IMR-90 (cell line): ENCODE results near the gene PRTFDC1. TPM values are rescaled to one million over a fixed set of nuclear protein-coding genes. Genes with fewer than 3 reads are reported as not detected.

Experiments used
- ATAC-seq: fragments of 200-7000 bp; cut with Tn5 transposase; 2 replicates; pipeline ENCODE4 v1.9.1; 2020; ENCODE audit warnings: low read depth, mild to moderate bottlenecking, moderate library complexity
- BruUV-seq: library from RNA; stranded (reverse); fragments of 400-500 nt; replicated peaks from 2 replicates; lab custom pipeline; 2021; lab: Mats Ljungman, UMichigan
- CTCF ChIA-PET: fragments of 300-600 bp; formaldehyde crosslinking; extraction: SDS; loops from one replicate; lab custom pipeline; 2021; ENCODE audit warnings: antibody characterized with exemption; lab: Yijun Ruan, JAX
- POLR2A ChIA-PET: fragments of 300-600 bp; sonication (Branson Sonifier 250); formaldehyde crosslinking; loops from one replicate; lab custom pipeline; 2022; ENCODE audit warnings: antibody characterized with exemption; ENCODE audit not compliant: unreplicated experiment; lab: Charles Lee
- DNase-seq: peaks from one replicate; pipeline ENCODE4 v3.0.0; 2013
- H2AFZ ChIP-seq: replicated peaks from 2 replicates; pipeline ENCODE3; 2013; ENCODE audit warnings: low read length, mild to moderate bottlenecking; ENCODE audit not compliant: poor library complexity
- H2AK5ac ChIP-seq: 2 replicates; pipeline ENCODE4 v1.6.1; 2013; ENCODE audit warnings: low read depth, low read length, inconsistent platforms
- H2AK9ac ChIP-seq: replicated peaks from 2 replicates; pipeline ENCODE3; 2013; ENCODE audit warnings: mild to moderate bottlenecking, low read depth, low read length, moderate library complexity; ENCODE audit not compliant: poor library complexity
- H2BK120ac ChIP-seq: 2 replicates; pipeline ENCODE4 v1.6.1; 2013; ENCODE audit warnings: low read depth, low read length, inconsistent platforms
- H2BK15ac ChIP-seq: 3 replicates; pipeline ENCODE4 v1.6.1; 2013; ENCODE audit warnings: low read depth, low read length, inconsistent platforms
- H2BK20ac ChIP-seq: 2 replicates; pipeline ENCODE4 v1.6.1; 2013; ENCODE audit warnings: low read depth, mild to moderate bottlenecking, inconsistent platforms, low read length, moderate library complexity
- H2BK5ac ChIP-seq: 2 replicates; pipeline ENCODE4 v1.6.1; 2013; ENCODE audit warnings: mild to moderate bottlenecking, low read depth, low read length, inconsistent platforms; ENCODE audit not compliant: poor library complexity, severe bottlenecking
- H3K14ac ChIP-seq: replicated peaks from 2 replicates; pipeline ENCODE4 v1.6.1; 2013; ENCODE audit warnings: low read depth, low read length, inconsistent platforms
- H3K18ac ChIP-seq: 2 replicates; pipeline ENCODE4 v1.6.1; 2013; ENCODE audit warnings: low read depth, low read length, control low read depth
- H3K23ac ChIP-seq: 2 replicates; pipeline ENCODE4 v1.6.1; 2013; ENCODE audit warnings: low read depth, low read length, inconsistent platforms
- H3K27ac ChIP-seq: 2 replicates; pipeline ENCODE4 v1.5.1; 2013; ENCODE audit warnings: mild to moderate bottlenecking, control low read depth, low read length; ENCODE audit not compliant: insufficient read depth
- H3K27me3 ChIP-seq: 2 replicates; pipeline ENCODE4 v1.6.1; 2013; ENCODE audit warnings: low read length; ENCODE audit not compliant: control insufficient read depth, insufficient read depth
- H3K36me3 ChIP-seq: 2 replicates; pipeline ENCODE4 v1.6.1; 2013; ENCODE audit warnings: low read length, mixed read lengths; ENCODE audit not compliant: control insufficient read depth, insufficient read depth
- H3K4ac ChIP-seq: 2 replicates; pipeline ENCODE4 v1.6.1; 2013; ENCODE audit warnings: low read depth, low read length, inconsistent platforms
- H3K4me1 ChIP-seq: 2 replicates; pipeline ENCODE4 v1.6.1; 2013; ENCODE audit warnings: low read length, mixed read lengths; ENCODE audit not compliant: control insufficient read depth, insufficient read depth
- H3K4me2 ChIP-seq: 2 replicates; pipeline ENCODE4 v1.6.1; 2013; ENCODE audit warnings: low read depth, mild to moderate bottlenecking, control low read depth, low read length, moderate library complexity
- H3K4me3 ChIP-seq: 2 replicates; pipeline ENCODE4 v1.5.1; 2013; ENCODE audit warnings: low read depth, mild to moderate bottlenecking, control low read depth, low read length, moderate library complexity; ENCODE audit not compliant: insufficient read depth
- H3K56ac ChIP-seq: 2 replicates; pipeline ENCODE4 v1.6.1; 2013; ENCODE audit warnings: low read length, inconsistent platforms; ENCODE audit not compliant: insufficient read depth; ENCODE audit errors: extremely low read depth
- H3K79me1 ChIP-seq, 2 experiments: 2 replicates each; pipeline ENCODE4 v1.6.1; 2013; ENCODE audit warnings: low read length in 2 of 2, inconsistent platforms in 1 of 2, low read depth in 1 of 2
- H3K9ac ChIP-seq: 2 replicates; pipeline ENCODE4 v1.6.1; 2013; ENCODE audit warnings: low read depth, low read length, control low read depth
- H3K9me1 ChIP-seq: 2 replicates; pipeline ENCODE4 v1.6.1; 2013; ENCODE audit warnings: low read length, inconsistent platforms; ENCODE audit not compliant: insufficient read depth
- H3K9me3 ChIP-seq: 2 replicates; pipeline ENCODE4 v1.6.1; 2013; ENCODE audit warnings: low read length; ENCODE audit not compliant: control insufficient read depth, insufficient read depth
- H4K20me1 ChIP-seq: 2 replicates; pipeline ENCODE4 v1.6.1; 2013; ENCODE audit warnings: low read length, inconsistent platforms; ENCODE audit not compliant: insufficient read depth
- H4K5ac ChIP-seq: 2 replicates; pipeline ENCODE4 v1.6.1; 2013; ENCODE audit warnings: mild to moderate bottlenecking, low read depth, low read length, control low read depth
- H4K8ac ChIP-seq, 2 experiments: 2 replicates each; pipeline ENCODE4 v1.6.1; 2013; ENCODE audit warnings: low read depth in 2 of 2, low read length in 2 of 2, control low read depth in 1 of 2, inconsistent platforms in 1 of 2
- H4K91ac ChIP-seq: 2 replicates; pipeline ENCODE4 v1.6.1; 2013; ENCODE audit warnings: low read depth, low read length, inconsistent platforms; ENCODE audit not compliant: insufficient read depth
- CEBPB ChIP-seq: IDR thresholded peaks from 2 replicates; pipeline ENCODE4 v1.6.1; 2012; ENCODE audit warnings: low read depth, low read length, improper control_type of control experiment
- FOS ChIP-seq: fragments of 150-350 bp; IDR thresholded peaks from 2 replicates; pipeline ENCODE4 v1.6.1; 2016; ENCODE audit warnings: low read depth, low read length
- MAZ ChIP-seq: IDR thresholded peaks from 2 replicates; pipeline ENCODE4 v1.6.1; 2012; ENCODE audit warnings: low read depth, mild to moderate bottlenecking, low read length, improper control_type of control experiment, moderate library complexity, borderline replicate concordance
- RAD21 ChIP-seq: IDR thresholded peaks from 2 replicates; pipeline ENCODE4 v1.6.1; 2012; ENCODE audit warnings: low read length, improper control_type of control experiment
- WGBS, 2 experiments: methylation state at CpG; one replicate each; pipeline versions ENCODE4 v1.1.5 to v1.1.7; 2013; ENCODE audit warnings: missing lambda C conversion rate in 2 of 2; ENCODE audit not compliant: insufficient read length in 1 of 2; ENCODE audit errors: extremely low coverage in 2 of 2; 5-methylcytosine and 5-hydroxymethylcytosine counted together
- dilution Hi-C: fragments of 300-500 bp; cut with HindIII; formaldehyde crosslinking; loops from one replicate; pipeline ENCODE4 v1.14.3; 2018; ENCODE audit warnings: low sequenced_read_pairs; ENCODE audit not compliant: unreplicated experiment
- in situ Hi-C: fragments of 300-500 bp; cut with MboI; formaldehyde crosslinking; loops from 3 replicates; pipeline ENCODE4 v1.14.3; 2019; ENCODE audit warnings: low sequenced_read_pairs, inconsistent platforms, mixed read lengths
- intact Hi-C: fragments of 100-400 bp; cut with micrococcal nuclease; formaldehyde crosslinking; loops from 2 replicates; pipeline ENCODE4 v1.10.0; 2022
- polyA plus RNA-seq, 3 experiments: library from polyadenylated mRNA; depleted of rRNA; stranded (reverse); fragments of >200 nt; gene quantifications; 2 replicates each; pipeline ENCODE4 v1.2.3, GENCODE V29; 2012; ENCODE audit warnings: low replicate concordance in 1 of 3
- total RNA-seq: library from RNA; depleted of rRNA; stranded (reverse); fragments of >200 nt; gene quantifications from 2 replicates; pipeline ENCODE4 v1.2.3, GENCODE V29; 2012

Gene PRTFDC1
- total and polyA plus RNA-seq, 2 of the 4 experiments (the other 2 are of a cell fraction): 12.3 to 17.9 TPM

DNA sequence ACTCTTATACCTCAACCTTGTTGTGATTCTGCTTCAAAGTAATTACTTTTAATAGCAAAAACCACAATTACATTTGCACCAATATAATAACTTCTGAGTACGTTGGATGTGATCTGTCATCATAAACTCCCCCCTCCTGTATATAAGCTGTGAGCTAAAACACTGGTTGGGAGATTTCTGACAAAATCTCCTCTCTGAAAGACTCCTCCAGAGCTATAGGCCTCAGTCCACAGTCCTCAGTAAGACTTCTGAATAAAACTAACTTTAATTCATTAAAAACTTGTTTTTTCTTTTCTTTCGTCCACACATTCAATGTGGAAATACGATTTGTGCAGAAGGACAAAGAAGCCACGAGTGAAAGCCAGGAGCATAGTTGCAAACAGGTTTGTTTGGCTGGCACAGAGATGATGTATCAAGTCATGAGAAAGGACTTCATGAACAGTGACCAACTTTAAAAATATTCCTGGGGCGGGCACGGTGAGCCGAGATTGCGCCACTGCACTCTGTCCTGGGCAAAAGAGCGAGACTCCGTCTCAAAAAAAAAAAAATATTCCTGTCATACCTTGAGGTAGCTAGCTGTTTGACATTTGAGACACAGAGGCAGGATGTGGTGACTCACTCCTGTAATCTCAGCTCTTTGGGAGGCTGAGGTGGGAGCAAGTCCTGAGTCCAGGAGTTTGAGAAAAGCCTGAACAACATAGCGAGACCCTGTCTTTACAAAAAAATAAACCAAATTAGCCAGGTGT is 137.7 kb downstream of the PRTFDC1 start:
- Histone ChIP-seq H2BK15ac (peak overlapping the region; percentile 47; the same call in 1 of the 3 replicates), H2BK20ac (peak overlapping the region; percentile 52; the same call in 1 of the 2 replicates), H3K4ac (no peak overlapping the region; the same call in 1 of the 2 replicates), H2BK5ac (no peak overlapping the region), H2AFZ (no peak overlapping the region), H2AK5ac (peak overlapping the region; percentile 73), H3K9me3 (no peaks in the 10 kb centered on the region), H3K4me3 (no peak overlapping the region), H3K4me2 (no peak overlapping the region), H3K18ac (no peak overlapping the region), H4K91ac (no peak overlapping the region; the same call in 1 of the 2 replicates), H3K27ac (no peak overlapping the region; the same call in 1 of the 2 replicates), H4K8ac (peak overlapping the region in 1 of 2 experiments; percentile 52; a peak in 1 of 4 replicates), H3K4me1 (no peaks in the 10 kb centered on the region), H3K79me1 (no peaks in the 10 kb centered on the region), H3K14ac (no peak overlapping the region), H3K23ac (no peak overlapping the region), H3K9ac (no peak overlapping the region), H2BK120ac (peak overlapping the region; percentile 5; the same call in 1 of the 2 replicates), H3K36me3 (no peaks in the 10 kb centered on the region), H3K27me3 (no peaks in the 10 kb centered on the region), H4K5ac (no peak overlapping the region), H2AK9ac (no peak overlapping the region), H4K20me1 (no peaks in the 10 kb centered on the region), H3K9me1 (peaks cover 4% of the 10 kb centered on the region; the same call in 1 of the 2 replicates), H3K56ac (no peak overlapping the region)
- intact Hi-C loops (no loop called here), dilution Hi-C loops (no loop called here), in situ Hi-C loops (no loop called here)
- 60% methylated on average over 2 of the region's 11 CpGs; no CpG with 5 or more reads in 1 of the 2 experiments for WGBS, 2 experiments
- ATAC-seq (peak; percentile 60), DNase-seq (peak; percentile 62)
- CTCF ChIA-PET: interaction anchor here (0.6 to 0.9 kb wide), 2 partner anchors 9 to 22 kb away, joined by 3 read pairs; no protein-coding TSS in a partner anchor
- POLR2A ChIA-PET: no interaction called here
- no TSS peak for BruUV-seq
- TF ChIP-seq RAD21 (no peak), CEBPB (peak; percentile 81), MAZ (no peak), FOS (0 out of 2 replicates have a peak, but pooled peaks have one; percentile 22)
